ENCODE results near the gene IL31.

DNA sequence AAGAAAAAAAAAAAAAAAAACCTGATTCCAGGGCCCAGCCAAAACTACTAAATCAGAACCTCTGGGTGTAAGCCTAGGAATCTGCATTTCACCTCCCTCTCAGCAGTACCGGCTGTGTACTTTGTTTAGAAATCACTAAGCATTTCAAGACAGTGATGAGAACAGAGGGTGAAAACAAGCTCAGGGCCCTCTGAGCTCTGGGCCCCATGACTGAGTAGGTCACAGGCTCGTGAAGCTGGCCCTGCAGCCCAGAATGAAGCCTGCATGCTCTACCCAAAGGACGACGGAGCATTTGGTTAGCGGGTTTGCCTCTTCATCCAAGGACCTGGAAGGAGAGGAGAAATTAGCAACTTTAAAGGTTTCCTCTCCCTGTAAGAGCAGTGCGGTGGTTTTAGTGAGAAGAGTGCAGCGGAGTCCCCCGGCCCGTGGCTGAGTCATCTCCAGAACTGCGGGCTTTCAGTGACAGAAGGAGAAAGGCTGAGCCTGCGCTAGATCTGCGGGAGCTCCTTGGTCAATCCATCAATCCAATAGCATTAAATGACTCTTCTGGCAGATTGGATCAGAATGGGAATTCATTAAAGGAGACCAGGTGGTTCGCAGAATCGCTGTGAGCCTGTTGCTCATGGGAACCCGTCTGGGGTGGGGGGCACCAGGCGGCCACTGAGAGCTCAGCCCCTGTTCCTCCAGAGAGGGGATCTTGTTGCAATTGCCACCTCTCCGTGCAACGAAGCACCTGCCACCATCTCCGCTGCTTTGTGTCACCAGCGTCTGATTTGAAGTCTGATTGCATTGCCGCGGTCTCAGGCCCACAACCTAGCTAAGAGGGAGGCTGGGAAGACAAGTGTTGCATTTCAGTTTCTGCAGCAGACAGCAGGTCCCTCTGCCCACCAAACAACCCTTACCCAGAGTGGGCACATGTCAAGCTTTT, 7.3 kb downstream of the IL31 start:
- TF ChIP-seq, protein P1, sequence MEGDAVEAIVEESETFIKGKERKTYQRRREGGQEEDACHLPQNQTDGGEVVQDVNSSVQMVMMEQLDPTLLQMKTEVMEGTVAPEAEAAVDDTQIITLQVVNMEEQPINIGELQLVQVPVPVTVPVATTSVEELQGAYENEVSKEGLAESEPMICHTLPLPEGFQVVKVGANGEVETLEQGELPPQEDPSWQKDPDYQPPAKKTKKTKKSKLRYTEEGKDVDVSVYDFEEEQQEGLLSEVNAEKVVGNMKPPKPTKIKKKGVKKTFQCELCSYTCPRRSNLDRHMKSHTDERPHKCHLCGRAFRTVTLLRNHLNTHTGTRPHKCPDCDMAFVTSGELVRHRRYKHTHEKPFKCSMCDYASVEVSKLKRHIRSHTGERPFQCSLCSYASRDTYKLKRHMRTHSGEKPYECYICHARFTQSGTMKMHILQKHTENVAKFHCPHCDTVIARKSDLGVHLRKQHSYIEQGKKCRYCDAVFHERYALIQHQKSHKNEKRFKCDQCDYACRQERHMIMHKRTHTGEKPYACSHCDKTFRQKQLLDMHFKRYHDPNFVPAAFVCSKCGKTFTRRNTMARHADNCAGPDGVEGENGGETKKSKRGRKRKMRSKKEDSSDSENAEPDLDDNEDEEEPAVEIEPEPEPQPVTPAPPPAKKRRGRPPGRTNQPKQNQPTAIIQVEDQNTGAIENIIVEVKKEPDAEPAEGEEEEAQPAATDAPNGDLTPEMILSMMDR (IDR thresholded peaks at IDR 0.05): no peak
- no peak for TF ChIP-seq EP300 (IDR thresholded peaks at IDR 0.05)

All from upper lobe of left lung (tissue), 4 donors.